ENCODE data around the gene GIT2. TPM values are rescaled to one million over a fixed set of nuclear protein-coding genes. Genes with fewer than 3 reads are reported as not detected.
"Not testable (repeated sequence)": the region's sequence is repeated elsewhere in the genome, so short reads cannot be mapped to it uniquely, and the experiment has no call there.

The GIT2 gene
- total RNA-seq, 1 experiment from 2014 or later, result 9.8 TPM

GRCh38 chr12:110006115-110006514, 9.9 kb upstream of the GIT2 start:
- no peak for DNase-seq (ENCODE audit: low spot score)

GRCh38 chr12:110005319-110005973, 9.3 kb upstream of the GIT2 start:
- DNase-seq (ENCODE audit: low spot score), result no peak

GRCh38 chr12:110004598-110004997, 8.4 kb upstream of the GIT2 start:
- no peak for DNase-seq (ENCODE audit: low spot score)

- no peak for DNase-seq (ENCODE audit: low spot score)
Observed at GRCh38 chr12:110002676-110003515, 6.7 kb upstream of the GIT2 start.

GRCh38 chr12:110001596-110001995, 5.4 kb upstream of the GIT2 start:
- DNase-seq (ENCODE audit: low spot score), result no peak

- DNase-seq (ENCODE audit: low spot score), result peak; percentile 27
Observed at GRCh38 chr12:109999983-110000505, 3.9 kb upstream of the GIT2 start.

- no peak for DNase-seq (ENCODE audit: low spot score)
Observed at GRCh38 chr12:109999649-109999971, 3.4 kb upstream of the GIT2 start.

- peak; percentile 93 for DNase-seq (ENCODE audit: low spot score)
Observed at GRCh38 chr12:109998904-109999648, 2.9 kb upstream of the GIT2 start, which contains the start of gene ANKRD13A. Gene ANKRD13A, plus strand, starts transcription at chr12:109999430. Its CDS starts 259 bp downstream, at chr12:109999689.

GRCh38 chr12:109998241-109998903, 2.2 kb upstream of the GIT2 start:
- no peak for DNase-seq (ENCODE audit: low spot score)

- DNase-seq (ENCODE audit: low spot score), result no peak
Observed at GRCh38 chr12:109997393-109997792, 1.2 kb upstream of the GIT2 start.

GRCh38 chr12:109996483-109996853, 300 bp upstream of the GIT2 start:
- DNase-seq (ENCODE audit: low spot score), result no peak

GRCh38 chr12:109995361-109995685, 845 bp downstream of the GIT2 start:
- DNase-seq (ENCODE audit: low spot score), result peak; percentile 23

- peak; percentile 19 for DNase-seq (ENCODE audit: low spot score)
Observed at GRCh38 chr12:109994401-109995175, 1.6 kb downstream of the GIT2 start.

- no peak for DNase-seq (ENCODE audit: low spot score)
Observed at GRCh38 chr12:109993091-109993490, 3.1 kb downstream of the GIT2 start.

GRCh38 chr12:109991586-109991985, 4.6 kb downstream of the GIT2 start:
- DNase-seq (ENCODE audit: low spot score), result no peak

- no peak for DNase-seq (ENCODE audit: low spot score)
Observed at GRCh38 chr12:109989380-109989779, 6.8 kb downstream of the GIT2 start.

- DNase-seq (ENCODE audit: low spot score), result no peak
Observed at GRCh38 chr12:109988903-109989302, 7.3 kb downstream of the GIT2 start.

- DNase-seq (ENCODE audit: low spot score), result no peak
Observed at GRCh38 chr12:109988274-109988673, 7.9 kb downstream of the GIT2 start.

- DNase-seq (ENCODE audit: low spot score), result no peak
Observed at GRCh38 chr12:109987615-109988014, 8.6 kb downstream of the GIT2 start.

GRCh38 chr12:109986236-109986635, 9.9 kb downstream of the GIT2 start:
- DNase-seq (ENCODE audit: low spot score), result not testable (repeated sequence)

Data from HT-29 (cell line).